TTC549 (cell line): ENCODE results near the gene DGKD.

Experiments used
- FAIRE-seq: peaks from 2 replicates; lab custom pipeline; 2012; peaks lifted over from hg19 to GRCh38; lab: Jason Lieb, UNC

DGKD gene

GRCh38 chr2:233336541-233336940, 17.8 kb upstream of the DGKD start:
- FAIRE-seq: no peak

- FAIRE-seq: no peak
Observed at GRCh38 chr2:233338046-233338445, 16.2 kb upstream of the DGKD start.

DNA sequence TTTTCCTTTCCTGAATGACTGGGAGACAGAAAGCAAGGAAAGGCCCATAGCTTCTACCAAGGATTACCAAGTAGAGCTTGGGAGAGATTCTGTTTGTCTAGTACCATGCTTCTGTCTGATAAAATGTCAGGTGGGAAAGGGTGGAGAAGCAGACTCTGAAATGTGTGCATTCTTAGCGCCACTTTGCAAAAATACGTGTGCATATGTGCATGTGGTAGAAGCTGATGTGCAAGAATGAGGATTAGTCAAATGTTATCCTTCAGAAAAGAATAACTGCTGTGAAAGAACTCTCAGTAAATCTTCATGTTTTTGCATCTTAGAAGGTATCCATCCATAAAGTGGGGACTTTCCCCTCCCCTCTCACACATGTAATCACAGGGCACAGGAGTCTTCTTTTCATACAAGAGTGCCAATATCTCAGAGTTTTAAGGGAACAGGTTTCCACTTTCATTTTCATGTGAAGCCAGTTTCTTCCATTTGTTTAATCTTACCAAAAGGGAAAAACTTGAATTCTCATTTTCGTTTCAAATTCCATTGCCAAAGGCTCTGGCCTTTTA, 15.4 kb upstream of the DGKD start:
- no peak for FAIRE-seq

DNA sequence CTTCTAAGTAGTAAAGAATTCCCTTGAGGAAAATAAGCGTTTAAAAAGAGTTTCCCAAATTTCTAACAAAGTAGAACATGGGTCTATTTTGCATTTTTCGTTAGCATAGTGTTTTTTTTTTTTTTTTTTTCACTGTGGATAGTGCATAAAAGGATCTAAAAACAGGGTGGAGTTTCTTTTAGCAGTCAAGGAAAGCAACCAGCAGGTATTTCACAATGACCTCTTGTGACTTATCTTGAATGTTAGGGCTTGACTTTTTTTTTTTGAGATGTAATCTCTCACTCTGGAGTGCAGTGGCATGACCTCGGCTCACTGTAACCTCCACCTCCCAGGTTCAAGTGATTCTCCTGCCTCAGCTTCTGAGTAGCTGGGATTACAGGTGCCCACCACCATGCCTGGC, 14.9 kb upstream of the DGKD start:
- FAIRE-seq: no peak

- FAIRE-seq: no peak
Observed at GRCh38 chr2:233341296-233341695, 13.0 kb upstream of the DGKD start.

- FAIRE-seq: no peak
Observed at GRCh38 chr2:233342301-233342700, 12.0 kb upstream of the DGKD start.

GRCh38 chr2:233343171-233343705, 11.1 kb upstream of the DGKD start:
- no peak for FAIRE-seq

DNA sequence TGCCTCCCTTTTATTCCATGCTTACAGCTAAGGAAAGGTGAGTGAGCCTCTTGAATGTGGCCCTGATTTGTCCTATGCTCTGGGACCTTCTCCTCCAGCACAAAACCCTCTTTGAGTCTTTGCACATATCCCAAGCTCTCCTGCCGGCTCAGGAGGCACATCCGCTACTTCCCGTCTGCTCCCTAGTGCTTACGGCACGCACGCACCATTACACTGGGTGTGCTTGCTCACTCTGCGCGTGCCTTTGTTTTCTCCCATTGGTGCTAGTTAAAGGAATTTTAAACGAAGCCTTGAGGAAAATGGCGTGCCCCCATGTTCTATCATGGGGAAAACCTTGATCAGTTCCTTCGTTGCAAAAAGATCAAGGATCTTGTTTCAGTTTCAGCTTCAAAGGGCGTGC, 7.9 kb upstream of the DGKD start:
- no peak for FAIRE-seq

- FAIRE-seq: no peak
Observed at GRCh38 chr2:233346930-233347329, 7.4 kb upstream of the DGKD start.

GRCh38 chr2:233349005-233349998, 5.0 kb upstream of the DGKD start:
- no peak for FAIRE-seq

GRCh38 chr2:233350708-233351107, 3.6 kb upstream of the DGKD start:
- no peak for FAIRE-seq

GRCh38 chr2:233351423-233351822, 2.9 kb upstream of the DGKD start:
- FAIRE-seq: no peak

DNA sequence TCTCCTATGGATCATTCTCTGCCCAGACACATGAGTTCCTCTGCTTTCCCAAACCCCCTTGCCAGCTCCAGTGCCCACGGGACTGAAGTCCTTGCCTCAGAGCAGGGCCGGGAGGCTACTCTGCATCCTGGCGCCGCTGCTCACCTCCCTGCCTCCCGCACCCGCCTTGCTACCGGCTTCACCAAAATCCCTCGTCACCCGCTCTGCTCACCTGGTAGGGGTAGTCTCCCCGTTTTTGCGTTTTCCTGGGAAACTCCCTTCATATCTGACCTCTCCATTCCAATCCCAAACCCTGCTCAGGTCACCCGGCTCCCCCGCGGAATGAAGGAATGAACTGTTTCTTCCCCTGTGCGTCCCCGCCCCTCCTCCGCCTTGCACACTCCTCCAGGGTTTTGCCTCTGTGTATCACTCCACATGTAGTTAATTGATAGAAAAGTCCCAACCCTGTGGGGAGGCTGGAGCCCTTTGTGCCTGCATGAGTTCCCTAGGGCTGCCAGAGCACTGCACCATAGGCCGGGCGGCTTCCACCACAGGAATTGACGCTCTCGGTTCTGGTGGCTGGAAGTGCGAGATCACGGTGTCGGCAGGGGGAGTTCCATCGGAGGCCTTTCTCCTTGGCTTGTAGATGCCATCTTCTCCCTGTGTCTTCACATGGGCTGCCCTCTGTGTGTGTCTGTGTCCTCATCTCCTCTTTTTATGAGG, 2.0 kb upstream of the DGKD start:
- FAIRE-seq: no peak

DNA sequence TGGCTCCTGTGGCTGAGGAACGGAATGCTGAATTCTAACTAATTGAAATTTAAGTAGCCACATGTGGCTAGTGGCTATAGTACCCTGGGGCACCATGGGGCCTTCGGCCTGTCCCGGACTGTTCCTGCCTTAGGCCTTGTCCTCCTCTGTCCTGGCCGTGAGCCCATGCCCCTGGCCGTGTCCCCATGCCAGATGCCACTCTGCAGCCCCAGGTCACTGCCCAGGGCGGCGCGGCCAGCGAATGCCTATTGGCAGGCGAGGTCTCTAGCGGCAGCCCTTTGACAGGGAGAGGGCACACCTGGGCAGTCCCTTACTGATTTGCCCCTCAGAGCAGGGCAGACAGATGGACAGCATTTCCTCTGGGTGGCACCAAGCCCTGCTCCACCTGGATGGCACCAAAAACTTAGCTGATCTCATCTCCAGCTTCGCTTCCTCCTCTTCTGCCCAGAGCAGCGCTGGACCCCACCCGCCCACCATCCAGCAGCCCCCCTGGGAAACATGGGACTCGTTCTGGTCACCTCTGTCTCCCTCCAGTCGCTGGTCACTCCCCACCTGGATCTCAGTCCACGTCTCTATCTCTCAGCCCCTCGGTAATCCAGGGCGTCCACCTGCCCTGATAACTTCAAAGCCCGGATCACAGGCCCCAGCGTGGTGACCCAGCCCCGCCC, 1.1 kb upstream of the DGKD start:
- no peak for FAIRE-seq

- FAIRE-seq: no peak
Observed at GRCh38 chr2:233354500-233354924, 218 bp downstream of the DGKD start.

DNA sequence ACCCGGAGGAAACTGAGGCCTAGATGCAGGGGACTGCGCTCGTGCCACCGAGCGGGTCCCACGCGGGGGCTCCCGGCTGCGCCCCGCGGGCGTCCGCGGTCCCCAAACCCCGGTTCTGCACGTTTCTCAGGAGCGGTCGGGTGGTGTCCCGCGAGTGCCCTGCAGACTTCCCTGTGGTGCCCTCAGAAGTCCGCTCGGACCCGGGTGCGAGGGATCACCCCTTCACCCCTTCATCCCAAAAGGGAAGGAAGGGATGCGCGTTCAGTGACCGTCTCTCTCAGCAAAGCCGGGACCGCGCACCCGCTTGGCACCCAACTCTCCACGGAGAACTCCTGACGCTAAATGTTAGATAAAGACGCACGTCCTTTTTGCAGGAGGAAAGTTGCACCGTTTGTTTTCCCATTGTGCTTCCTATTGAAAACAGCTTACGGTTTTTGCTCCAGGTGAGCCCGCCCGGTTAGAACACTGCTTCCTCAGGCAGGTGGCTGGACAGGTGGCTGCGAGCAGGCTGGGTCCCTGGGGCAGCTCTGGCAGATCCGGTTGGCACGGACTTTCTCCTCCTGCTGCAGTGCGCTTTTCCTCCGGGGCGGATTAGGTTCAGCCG, 779 bp downstream of the DGKD start:
- no peak for FAIRE-seq

DNA sequence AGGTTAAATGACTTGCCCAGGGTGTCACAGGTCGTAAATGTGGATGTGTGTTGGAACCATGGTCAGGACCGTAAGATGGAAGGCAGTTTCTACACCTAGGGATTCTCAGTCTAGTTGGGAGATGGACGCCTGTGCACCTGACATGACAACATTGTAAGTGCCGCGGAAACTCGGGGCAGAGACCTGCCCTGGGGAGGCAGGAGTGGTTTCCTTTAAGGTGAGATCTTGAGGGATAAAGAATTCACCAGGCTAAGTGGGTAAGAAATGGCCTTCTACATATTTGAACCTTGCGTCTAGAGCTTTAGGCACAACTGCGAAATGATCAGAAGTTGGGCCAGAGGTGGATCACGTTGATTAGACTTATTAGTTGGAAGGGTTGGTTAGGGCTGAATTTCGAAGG, 1.6 kb downstream of the DGKD start:
- no peak for FAIRE-seq

DNA sequence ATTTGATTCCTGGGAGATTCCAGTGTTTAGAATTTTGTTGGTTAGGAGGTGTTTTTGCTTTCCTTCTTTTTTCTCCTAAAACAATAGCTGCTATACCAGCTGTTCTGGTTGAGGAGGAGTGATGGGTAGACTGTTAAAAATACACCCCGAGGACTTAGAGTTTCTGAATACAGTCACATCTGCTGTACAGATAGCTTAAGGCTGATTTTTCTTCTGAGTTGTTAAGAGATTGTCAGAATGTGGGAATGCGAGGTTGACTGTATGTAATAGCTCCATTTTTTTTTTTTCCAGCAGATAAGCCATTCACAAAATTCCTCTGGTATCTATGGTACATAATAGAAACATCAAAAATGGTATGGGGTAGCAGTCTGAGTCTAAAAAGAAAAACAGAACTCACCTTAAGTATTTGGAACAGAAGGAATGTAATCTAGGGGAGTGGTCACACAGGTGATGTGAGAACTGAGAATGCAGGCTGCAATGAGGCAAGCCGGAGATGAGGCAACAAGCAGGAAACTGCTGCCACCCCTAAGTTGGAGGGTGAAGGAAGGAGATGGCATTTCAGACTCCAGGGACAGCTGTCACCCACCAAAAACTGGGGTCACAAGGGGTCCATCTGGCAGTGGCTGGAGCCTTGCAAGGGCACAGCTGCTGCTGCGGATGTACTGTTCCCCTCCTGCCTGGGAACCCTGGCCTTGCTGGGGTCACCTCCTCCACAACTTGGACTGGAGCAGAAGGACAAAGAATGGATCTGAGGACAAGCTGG, 2.4 kb downstream of the DGKD start:
- no peak for FAIRE-seq

DNA sequence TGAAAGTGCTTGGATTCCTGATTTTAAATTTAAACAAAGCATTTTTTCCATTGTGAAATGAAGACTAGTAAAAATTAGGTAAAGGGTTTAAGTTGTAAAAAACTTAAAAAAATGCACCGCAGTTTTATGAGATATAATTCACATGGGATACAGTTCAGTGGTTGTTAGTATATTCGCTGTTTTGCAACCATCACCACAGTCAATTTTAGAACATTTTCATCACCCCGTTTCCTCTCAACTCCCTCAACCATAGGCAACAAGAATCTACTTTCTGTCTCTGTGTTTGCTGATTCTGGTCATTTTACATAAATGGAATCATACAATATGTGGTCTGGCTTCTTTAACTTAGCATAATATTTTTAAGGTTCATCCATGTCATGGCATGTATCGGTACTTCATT, 4.0 kb downstream of the DGKD start:
- FAIRE-seq: no peak

DNA sequence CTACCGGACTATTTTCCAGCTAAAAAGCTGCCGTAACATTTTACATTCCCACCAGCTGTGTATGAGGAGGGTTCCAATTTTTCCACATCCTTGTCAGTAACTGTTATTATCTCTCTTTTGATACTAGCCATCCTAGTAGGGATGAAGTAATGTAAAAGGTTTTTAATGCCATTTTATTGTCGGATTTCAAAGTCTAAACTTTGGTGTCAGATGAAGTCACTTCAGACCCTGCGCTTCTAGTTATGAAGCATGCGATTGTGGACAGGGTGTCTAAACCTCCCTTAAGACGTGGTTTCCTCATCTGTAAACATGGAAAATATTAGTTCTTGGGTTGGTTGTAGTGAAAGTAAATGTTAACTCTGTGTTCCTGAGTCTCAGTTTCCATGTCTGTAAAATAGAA, 4.7 kb downstream of the DGKD start:
- no peak for FAIRE-seq

DNA sequence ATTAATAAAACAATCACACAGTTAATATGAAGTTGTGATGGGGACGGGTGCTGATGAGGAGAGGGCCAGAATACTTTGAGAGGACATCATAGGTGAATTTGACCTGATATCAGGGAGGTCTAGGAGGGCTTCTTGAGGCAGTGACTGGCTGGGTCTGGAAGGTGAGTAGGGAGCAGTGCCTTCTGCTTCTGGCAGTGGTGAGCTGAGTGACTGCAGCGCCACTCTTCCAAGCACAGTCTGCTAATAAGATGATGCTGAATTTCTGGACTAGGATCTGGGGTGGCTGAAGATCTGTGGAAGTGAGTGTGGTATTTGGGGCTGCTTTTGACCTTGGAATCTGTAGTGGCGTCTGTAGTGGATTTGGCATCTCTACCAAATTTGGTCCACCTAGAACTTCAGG, 5.5 kb downstream of the DGKD start:
- no peak for FAIRE-seq
